ENCODE results near the gene DTX1. TPM values are rescaled to one million over a fixed set of nuclear protein-coding genes. Genes with fewer than 3 reads are reported as not detected.
A peak's percentile ranks its signal among the peaks of the same experiment; 100 is the strongest.

DTX1 gene
- total RNA-seq, 4 donors from 2014 or later = 0.49 to 1.1 (median 0.77) TPM

DNA sequence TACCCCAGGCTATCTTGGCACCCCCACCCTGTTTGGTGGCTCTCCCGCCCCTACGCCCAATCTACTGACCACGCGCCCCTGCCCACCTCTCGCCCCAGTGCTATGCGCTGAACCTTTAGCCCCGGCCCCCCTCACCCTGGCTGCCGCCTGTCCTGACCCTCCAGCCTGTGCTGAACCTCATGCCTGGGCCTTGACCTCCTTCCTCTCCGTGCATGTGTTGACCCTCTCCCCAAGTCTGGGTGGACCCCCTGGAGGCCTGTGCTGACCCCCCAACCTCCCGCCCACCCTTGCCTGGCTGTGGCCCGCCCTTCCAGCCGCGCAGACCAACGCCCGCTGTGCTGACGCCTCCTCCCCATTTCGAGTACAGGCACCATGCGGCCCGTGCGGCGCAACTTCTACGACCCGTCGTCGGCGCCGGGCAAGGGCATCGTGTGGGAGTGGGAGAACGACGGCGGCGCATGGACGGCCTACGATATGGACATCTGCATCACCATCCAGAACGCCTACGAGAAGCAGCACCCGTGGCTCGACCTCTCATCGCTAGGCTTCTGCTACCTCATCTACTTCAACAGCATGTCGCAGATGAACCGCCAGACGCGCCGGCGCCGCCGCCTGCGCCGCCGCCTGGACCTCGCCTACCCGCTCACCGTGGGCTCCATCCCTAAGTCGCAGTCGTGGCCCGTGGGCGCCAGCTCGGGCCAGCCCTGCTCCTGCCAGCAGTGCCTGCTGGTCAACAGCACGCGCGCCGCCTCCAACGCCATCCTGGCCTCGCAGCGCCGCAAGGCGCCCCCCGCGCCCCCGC is 20.7 kb downstream of the DTX1 start:
- Histone ChIP-seq H3K9me3 (no peaks in the 10 kb centered on the region), H3K4me3 (no peak overlapping the region), H3K36me3 (no peaks in the 10 kb centered on the region), H3K27ac (no peak overlapping the region), H3K4me1 (no peaks in the 10 kb centered on the region), H3K27me3 (peaks cover 11 to 21% (median 17%) of the 10 kb centered on the region in 3 donors)
- no peak for TF ChIP-seq POLR2A (IDR thresholded peaks at IDR 0.05)
- TF ChIP-seq, protein P1, sequence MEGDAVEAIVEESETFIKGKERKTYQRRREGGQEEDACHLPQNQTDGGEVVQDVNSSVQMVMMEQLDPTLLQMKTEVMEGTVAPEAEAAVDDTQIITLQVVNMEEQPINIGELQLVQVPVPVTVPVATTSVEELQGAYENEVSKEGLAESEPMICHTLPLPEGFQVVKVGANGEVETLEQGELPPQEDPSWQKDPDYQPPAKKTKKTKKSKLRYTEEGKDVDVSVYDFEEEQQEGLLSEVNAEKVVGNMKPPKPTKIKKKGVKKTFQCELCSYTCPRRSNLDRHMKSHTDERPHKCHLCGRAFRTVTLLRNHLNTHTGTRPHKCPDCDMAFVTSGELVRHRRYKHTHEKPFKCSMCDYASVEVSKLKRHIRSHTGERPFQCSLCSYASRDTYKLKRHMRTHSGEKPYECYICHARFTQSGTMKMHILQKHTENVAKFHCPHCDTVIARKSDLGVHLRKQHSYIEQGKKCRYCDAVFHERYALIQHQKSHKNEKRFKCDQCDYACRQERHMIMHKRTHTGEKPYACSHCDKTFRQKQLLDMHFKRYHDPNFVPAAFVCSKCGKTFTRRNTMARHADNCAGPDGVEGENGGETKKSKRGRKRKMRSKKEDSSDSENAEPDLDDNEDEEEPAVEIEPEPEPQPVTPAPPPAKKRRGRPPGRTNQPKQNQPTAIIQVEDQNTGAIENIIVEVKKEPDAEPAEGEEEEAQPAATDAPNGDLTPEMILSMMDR (IDR thresholded peaks at IDR 0.05 in 4 of 5, conservative IDR thresholded peaks at IDR 0.05 in 1 of 5) = no peak
- in situ Hi-C loops (cut with MboI; ENCODE audit: low sequenced_read_pairs in 4 of 4) (no loop called here), intact Hi-C loops (cut with DNase I; ENCODE audit: low total_unique reads) (no loop called here)
- DNase-seq (no peak), ATAC-seq (no peak)

DNA sequence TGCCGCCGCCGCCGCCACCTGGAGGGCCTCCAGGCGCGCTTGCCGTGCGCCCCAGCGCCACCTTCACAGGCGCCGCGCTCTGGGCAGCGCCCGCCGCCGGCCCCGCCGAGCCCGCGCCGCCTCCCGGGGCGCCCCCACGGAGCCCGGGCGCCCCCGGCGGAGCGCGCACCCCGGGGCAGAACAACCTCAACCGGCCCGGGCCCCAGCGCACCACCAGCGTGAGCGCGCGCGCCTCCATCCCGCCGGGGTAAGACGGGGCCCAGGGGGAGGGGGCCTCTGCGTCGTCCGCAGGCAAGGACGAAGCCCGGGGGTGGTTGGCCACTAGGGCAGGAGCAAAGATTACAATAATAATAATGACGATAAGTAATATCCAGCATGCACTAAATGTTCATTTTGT is 21.3 kb downstream of the DTX1 start:
- Histone ChIP-seq H3K36me3 (no peaks in the 10 kb centered on the region), H3K27ac (no peak overlapping the region), H3K4me3 (no peak overlapping the region), H3K9me3 (no peaks in the 10 kb centered on the region), H3K27me3 (peaks cover 11 to 21% (median 17%) of the 10 kb centered on the region in 3 donors), H3K4me1 (no peaks in the 10 kb centered on the region)
- no peak for ATAC-seq
- DNase-seq = no peak
- intact Hi-C loops (cut with DNase I; ENCODE audit: low total_unique reads) (no loop called here), in situ Hi-C loops (cut with MboI; ENCODE audit: low sequenced_read_pairs in 4 of 4) (no loop called here)
- no peak for TF ChIP-seq POLR2A (IDR thresholded peaks at IDR 0.05)
- TF ChIP-seq, protein P1 (IDR thresholded peaks at IDR 0.05 in 4 of 5, conservative IDR thresholded peaks at IDR 0.05 in 1 of 5) = no peak

DNA sequence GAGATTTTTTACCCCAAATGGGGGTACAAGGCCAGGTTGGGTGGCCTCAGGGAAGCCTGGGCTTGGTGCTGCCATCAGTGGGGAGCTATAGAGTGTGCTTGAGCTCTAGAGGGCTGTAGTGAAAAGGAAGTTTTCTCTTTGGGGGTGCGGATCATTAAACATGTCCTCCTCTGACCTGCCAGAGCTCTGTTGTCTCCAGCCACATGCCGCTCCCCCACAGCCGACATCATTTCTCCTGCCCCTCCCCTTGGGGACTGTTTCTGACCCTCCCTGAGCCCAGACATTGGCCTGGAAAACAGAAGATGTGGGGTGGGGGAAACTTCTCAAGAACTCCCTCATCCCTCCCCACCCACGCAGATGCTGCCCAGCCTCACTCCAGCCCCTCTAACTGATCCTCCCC is 25.3 kb downstream of the DTX1 start:
- Histone ChIP-seq H3K4me3 (no peak overlapping the region), H3K9me3 (no peaks in the 10 kb centered on the region), H3K27me3 (peaks cover 14 to 25% (median 18%) of the 10 kb centered on the region in 3 donors), H3K4me1 (no peaks in the 10 kb centered on the region), H3K36me3 (no peaks in the 10 kb centered on the region), H3K27ac (peak overlapping the region in 1 of 4 donors; percentile 18)
- DNase-seq = no peak
- in situ Hi-C loops (cut with MboI; ENCODE audit: low sequenced_read_pairs in 4 of 4) = no loop called here
- TF ChIP-seq, protein P1 (IDR thresholded peaks at IDR 0.05 in 4 of 5, conservative IDR thresholded peaks at IDR 0.05 in 1 of 5) = no peak
- TF ChIP-seq POLR2A (IDR thresholded peaks at IDR 0.05) = no peak
- no peak for ATAC-seq
- intact Hi-C loops (cut with DNase I; ENCODE audit: low total_unique reads) = no loop called here

DNA sequence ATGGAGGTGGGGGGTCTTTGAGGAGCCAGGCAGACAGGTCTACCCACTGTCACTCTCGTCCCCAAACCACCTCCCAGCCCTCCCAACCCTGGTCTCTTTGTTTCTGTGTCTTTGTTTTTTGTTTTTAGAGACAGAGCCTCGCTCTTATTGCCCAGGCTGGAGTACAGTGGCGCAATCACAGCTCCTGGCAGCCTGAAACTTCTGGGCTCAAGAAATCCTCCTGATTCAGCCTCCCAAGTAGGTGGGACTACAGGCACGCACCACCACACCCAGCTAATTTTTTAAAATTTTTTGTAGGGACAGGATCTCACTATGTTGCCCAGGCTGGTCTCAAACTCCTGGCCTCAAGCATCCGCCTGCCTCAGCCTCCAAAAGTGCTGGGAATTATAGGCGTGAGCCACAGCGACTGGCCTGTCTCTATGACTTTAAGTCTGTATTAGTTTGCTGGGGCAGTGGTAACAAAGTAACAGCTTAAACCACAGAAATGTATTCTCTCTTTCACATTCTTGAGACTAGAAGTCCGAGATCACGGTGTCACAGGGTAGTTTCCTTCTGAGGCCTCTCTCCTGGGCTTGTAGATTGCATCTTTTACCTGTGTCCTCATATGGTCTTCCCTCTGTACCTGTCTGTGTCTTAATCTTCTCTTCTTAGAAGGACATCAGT is 26.1 kb downstream of the DTX1 start:
- Histone ChIP-seq H3K27me3 (peaks cover 15 to 33% (median 16%) of the 10 kb centered on the region in 3 donors), H3K27ac (peak overlapping the region in 1 of 4 donors; percentile 18), H3K36me3 (no peaks in the 10 kb centered on the region), H3K4me3 (no peak overlapping the region), H3K4me1 (no peaks in the 10 kb centered on the region), H3K9me3 (no peaks in the 10 kb centered on the region)
- no peak for TF ChIP-seq POLR2A (IDR thresholded peaks at IDR 0.05)
- TF ChIP-seq, protein P1 (IDR thresholded peaks at IDR 0.05 in 4 of 5, conservative IDR thresholded peaks at IDR 0.05 in 1 of 5) = no peak
- in situ Hi-C loops (cut with MboI; ENCODE audit: low sequenced_read_pairs in 4 of 4) (no loop called here), intact Hi-C loops (cut with DNase I; ENCODE audit: low total_unique reads) (no loop called here)
- DNase-seq = no peak
- ATAC-seq = no peak
